ENCODE measurements around the gene DDO.

- TF ChIP-seq CTCF (conservative IDR thresholded peaks at IDR 0.05 in 1 of 2, IDR thresholded peaks at IDR 0.05 in 1 of 2; ENCODE audit: extremely low read depth in 1 of 2, insufficient read depth in 1 of 2, low read depth in 1 of 2, low read length in 2 of 2): no peak
- no peak for TF ChIP-seq EZH2 (IDR thresholded peaks at IDR 0.05; ENCODE audit: borderline replicate concordance, low read length)
Measured at GRCh38 chr6:110360676-110361075, 54.7 kb downstream of the DDO start.

All from mammary epithelial cell (primary cell).